HL-60 (cell line): ENCODE data around the gene UBE2U.

Source experiments
- CTCF ChIP-seq: IDR thresholded peaks from one replicate; pipeline ENCODE4 v1.5.1; 2011; ENCODE audit warnings: low read length, control low read depth, inconsistent platforms; ENCODE audit not compliant: insufficient read depth
- POLR2AphosphoS5 ChIP-seq: IDR thresholded peaks from 2 replicates; pipeline ENCODE4 v1.6.1; 2012; ENCODE audit warnings: low read depth
- REST ChIP-seq: IDR thresholded peaks from 2 replicates; pipeline ENCODE4 v1.6.1; 2012; ENCODE audit warnings: low read depth; ENCODE audit not compliant: insufficient replicate concordance

- no peak for TF ChIP-seq CTCF
- no peak for TF ChIP-seq POLR2AphosphoS5
- TF ChIP-seq REST, result no peak
These were observed 41.3 kb upstream of the UBE2U start for GRCh38 chr1:64162151-64162550.
